H1 (cell line): ENCODE results near the gene FBXL17. TPM values are rescaled to one million over a fixed set of nuclear protein-coding genes. Genes with fewer than 3 reads are reported as not detected.

Source experiments
- CTCF ChIA-PET: fragments of 300-600 bp; sonication (Branson Sonifier 250); formaldehyde crosslinking; loops from one replicate; lab custom pipeline; 2021; ENCODE audit not compliant: partially characterized antibody; lab: Charles Lee
- POLR2A ChIA-PET: fragments of 300-600 bp; sonication (Branson Sonifier 250); formaldehyde crosslinking; loops from one replicate; lab custom pipeline; 2021; ENCODE audit warnings: inconsistent platforms; ENCODE audit not compliant: partially characterized antibody; lab: Charles Lee
- DNase-seq, 2 experiments: peaks; one replicate each; pipeline versions ENCODE4 v3.0.0 to v3.0.0-alpha.2; 2010 to 2022; ENCODE audit warnings: low spot score in 2 of 2, low read depth in 1 of 2, mixed read lengths in 1 of 2
- FAIRE-seq: peaks from 2 replicates; lab custom pipeline; 2011; peaks lifted over from hg19 to GRCh38; lab: Jason Lieb, UNC
- H2AFZ ChIP-seq: 2 replicates; pipeline ENCODE4 v1.8.1; 2012; ENCODE audit warnings: low read length, inconsistent platforms
- H2AK5ac ChIP-seq: 2 replicates; pipeline ENCODE4 v1.6.1; 2013; ENCODE audit warnings: low read depth, low read length
- H2BK120ac ChIP-seq: replicated peaks from 2 replicates; pipeline ENCODE3; 2013; ENCODE audit warnings: low read depth, low read length, inconsistent platforms
- H2BK12ac ChIP-seq: 2 replicates; pipeline ENCODE4 v1.6.1; 2013; ENCODE audit warnings: low read depth, low read length
- H2BK15ac ChIP-seq: 2 replicates; pipeline ENCODE4 v1.6.1; 2013; ENCODE audit warnings: low read length
- H2BK20ac ChIP-seq: 2 replicates; pipeline ENCODE4 v1.6.1; 2013; ENCODE audit warnings: low read length
- H2BK5ac ChIP-seq: 2 replicates; pipeline ENCODE4 v1.6.1; 2013; ENCODE audit warnings: low read depth, low read length
- H3K14ac ChIP-seq: 2 replicates; pipeline ENCODE4 v1.6.1; 2013; ENCODE audit warnings: inconsistent platforms; ENCODE audit not compliant: insufficient read length
- H3K18ac ChIP-seq: 2 replicates; pipeline ENCODE4 v1.6.1; 2013; ENCODE audit warnings: low read length; ENCODE audit errors: extremely low read depth
- H3K23ac ChIP-seq: 2 replicates; pipeline ENCODE4 v1.6.1; 2013; ENCODE audit warnings: inconsistent platforms; ENCODE audit not compliant: insufficient read length
- H3K23me2 ChIP-seq: 2 replicates; pipeline ENCODE4 v1.6.1; 2013; ENCODE audit warnings: low read depth, low read length
- H3K27ac ChIP-seq: 2 replicates; pipeline ENCODE4 v1.6.1; 2011; ENCODE audit warnings: low read depth, low read length, inconsistent platforms
- H3K27me3 ChIP-seq, 4 experiments: replicated peaks in 1 of 4; 1 replicate in 1 of 4; 2 replicates in 3 of 4; pipeline versions ENCODE4 v1.6.1 to v1.8.1; 2011 to 2013; ENCODE audit warnings: low read length in 3 of 4, mild to moderate bottlenecking in 3 of 4, inconsistent platforms in 2 of 4, mixed read lengths in 2 of 4, moderate library complexity in 1 of 4; ENCODE audit not compliant: control insufficient read depth in 3 of 4, insufficient read depth in 3 of 4; ENCODE audit errors: extremely low read depth in 1 of 4
- H3K36me3 ChIP-seq, 4 experiments: 2 replicates each; pipeline versions ENCODE4 v1.6.1 to v1.8.1; 2011 to 2013; ENCODE audit warnings: mild to moderate bottlenecking in 4 of 4, low read length in 3 of 4, moderate library complexity in 2 of 4, control low read depth in 1 of 4, inconsistent platforms in 1 of 4; ENCODE audit not compliant: insufficient read depth in 4 of 4, control insufficient read depth in 2 of 4
- H3K4ac ChIP-seq: replicated peaks from 2 replicates; pipeline ENCODE3; 2013; ENCODE audit warnings: low read length, low read depth, mixed read lengths, inconsistent platforms; ENCODE audit not compliant: insufficient read length
- H3K4me1 ChIP-seq, 4 experiments: replicated peaks in 1 of 4; 1 replicate in 1 of 4; 2 replicates in 3 of 4; pipeline versions ENCODE4 v1.6.1 to v1.8.1; 2011 to 2013; ENCODE audit warnings: low read length in 3 of 4, inconsistent platforms in 2 of 4, mixed read lengths in 1 of 4; ENCODE audit not compliant: insufficient read depth in 4 of 4, control insufficient read depth in 3 of 4
- H3K4me2 ChIP-seq, 2 experiments: 2 replicates each; pipeline versions ENCODE4 v1.6.1 to v1.8.1; 2011 to 2013; ENCODE audit warnings: low read depth in 2 of 2, low read length in 2 of 2, control low read depth in 1 of 2, inconsistent platforms in 1 of 2, mild to moderate bottlenecking in 1 of 2; ENCODE audit not compliant: insufficient read depth in 1 of 2
- H3K4me3 ChIP-seq, 4 experiments: fragments of 200-600, 300-600 bp in 1 of 4; sonication (generic), shearing (Covaris generic), sonication (Bioruptor Twin) in 1 of 4; 2 replicates each; pipeline versions ENCODE4 v1.5.1 to v1.8.1; 2011 to 2016; ENCODE audit warnings: low read length in 4 of 4, low read depth in 3 of 4, control low read depth in 2 of 4, inconsistent platforms in 2 of 4, mild to moderate bottlenecking in 2 of 4, mixed read lengths in 1 of 4, moderate library complexity in 1 of 4; ENCODE audit not compliant: insufficient read depth in 2 of 4; ENCODE audit errors: extremely low read depth in 1 of 4
- H3K56ac ChIP-seq: replicated peaks from 2 replicates; pipeline ENCODE3; 2013; ENCODE audit warnings: low read depth, mild to moderate bottlenecking, mixed read lengths, low read length, inconsistent platforms; ENCODE audit not compliant: insufficient read length
- H3K79me1 ChIP-seq: 2 replicates; pipeline ENCODE4 v1.6.1; 2013; ENCODE audit warnings: low read depth, low read length, control low read depth
- H3K79me2 ChIP-seq, 2 experiments: 2 replicates each; pipeline versions ENCODE4 v1.6.1 to v1.8.1; 2012 to 2013; ENCODE audit warnings: low read length in 2 of 2, mild to moderate bottlenecking in 2 of 2, inconsistent platforms in 1 of 2; ENCODE audit not compliant: insufficient read depth in 2 of 2, control insufficient read depth in 1 of 2
- H3K9ac ChIP-seq, 4 experiments: replicated peaks in 1 of 4; 1 replicate in 1 of 4; 2 replicates in 3 of 4; pipeline versions ENCODE4 v1.6.1 to v1.8.1; 2011 to 2013; ENCODE audit warnings: low read depth in 3 of 4, low read length in 3 of 4, control low read depth in 2 of 4, mild to moderate bottlenecking in 2 of 4, moderate library complexity in 2 of 4, inconsistent platforms in 1 of 4; ENCODE audit errors: extremely low read depth in 1 of 4
- H3K9me3 ChIP-seq, 2 experiments: 2 replicates each; pipeline versions ENCODE4 v1.6.1 to v1.8.1; 2012 to 2013; ENCODE audit warnings: mild to moderate bottlenecking in 2 of 2, moderate library complexity in 2 of 2, control low read depth in 1 of 2, inconsistent platforms in 1 of 2, low read depth in 1 of 2, low read length in 1 of 2, mixed read lengths in 1 of 2; ENCODE audit not compliant: insufficient read depth in 2 of 2
- H4K20me1 ChIP-seq, 2 experiments: replicated peaks in 1 of 2; 2 replicates each; pipeline versions ENCODE3 to v1.8.1; 2011 to 2013; ENCODE audit warnings: inconsistent platforms in 2 of 2, low read length in 2 of 2, mild to moderate bottlenecking in 1 of 2; ENCODE audit not compliant: insufficient read depth in 2 of 2, control insufficient read depth in 1 of 2
- H4K5ac ChIP-seq: 2 replicates; pipeline ENCODE4 v1.6.1; 2013; ENCODE audit warnings: low read length, low read depth, mixed read lengths, inconsistent platforms; ENCODE audit not compliant: insufficient read length
- H4K8ac ChIP-seq: 2 replicates; pipeline ENCODE4 v1.8.0; 2013; ENCODE audit warnings: mild to moderate bottlenecking, moderate library complexity, low read length, inconsistent platforms; ENCODE audit not compliant: insufficient read depth; ENCODE audit errors: extremely low read depth
- H4K91ac ChIP-seq: replicated peaks from 2 replicates; pipeline ENCODE3; 2013; ENCODE audit warnings: low read length, mixed read lengths, inconsistent platforms; ENCODE audit not compliant: insufficient read length
- BCL11A ChIP-seq, 2 experiments: IDR thresholded peaks; one replicate each; pipeline ENCODE4 v1.6.1; 2011; ENCODE audit warnings: low read depth in 2 of 2, low read length in 2 of 2, mild to moderate bottlenecking in 2 of 2
- BRCA1 ChIP-seq: IDR thresholded peaks from 2 replicates; pipeline ENCODE4 v1.6.1; 2012; ENCODE audit warnings: low read depth, low read length, improper control_type of control experiment
- CHD2 ChIP-seq: IDR thresholded peaks from 2 replicates; pipeline ENCODE4 v1.6.1; 2012; ENCODE audit warnings: low read length, improper control_type of control experiment
- EGR1 ChIP-seq: IDR thresholded peaks from 2 replicates; pipeline ENCODE4 v1.6.1; 2011; ENCODE audit warnings: low read depth, low read length, borderline replicate concordance
- POU5F1 ChIP-seq: IDR thresholded peaks from 2 replicates; pipeline ENCODE4 v1.6.1; 2011; ENCODE audit warnings: low read depth, mild to moderate bottlenecking, low read length, moderate library complexity
- RFX5 ChIP-seq: IDR thresholded peaks from 2 replicates; pipeline ENCODE4 v1.6.1; 2011; ENCODE audit warnings: low read depth, low read length, improper control_type of control experiment, borderline replicate concordance
- SIN3A ChIP-seq, 2 experiments: IDR thresholded peaks in 1 of 2; conservative IDR thresholded peaks in 1 of 2; 2 replicates each; pipeline ENCODE4 v1.6.1; 2011 to 2012; ENCODE audit warnings: low read length in 2 of 2, improper control_type of control experiment in 1 of 2, low read depth in 1 of 2, mild to moderate bottlenecking in 1 of 2
- SIRT6 ChIP-seq: IDR thresholded peaks from one replicate; pipeline ENCODE4 v1.7.1; 2012; ENCODE audit warnings: low read length, inconsistent platforms
- WGBS, 2 experiments: shearing (Covaris generic) in 1 of 2; methylation state at CpG; one replicate each; pipeline versions ENCODE4 v1.1.6 to v1.1.7; 2013 to 2015; ENCODE audit warnings: low lambda C conversion rate in 2 of 2, mixed read lengths in 2 of 2, inconsistent platforms in 1 of 2, low coverage in 1 of 2, missing lambda C conversion rate in 1 of 2; ENCODE audit not compliant: insufficient replicate concordance in 2 of 2, insufficient coverage in 1 of 2, insufficient read length in 1 of 2; ENCODE audit errors: extremely low coverage in 1 of 2, missing lambda C conversion rate in 1 of 2; 5-methylcytosine and 5-hydroxymethylcytosine counted together
- polyA plus RNA-seq, 7 experiments: library from polyadenylated mRNA; depleted of rRNA in 3 of 7; stranded (reverse) in 5 of 7; unstranded in 2 of 7; fragments of >200 nt in 5 of 7; fragments of 200-250 nt in 2 of 7; gene quantifications; 1 replicate in 5 of 7; 2 replicates in 1 of 7; 4 replicates in 1 of 7; pipeline versions ENCODE4 v1.2.1 to v1.2.3, GENCODE V29; 2011 to 2013; ENCODE audit warnings: missing spikeins in 2 of 7, mixed read lengths in 2 of 7
- total RNA-seq: library from RNA; stranded (reverse); fragmentation: NEBNext Ultra II Directional; extraction: Animal tissue kit (Norgen Biotek cat#: 25700); gene quantifications from 2 replicates; pipeline ENCODE4 v1.2.1, GENCODE V29; 2021
- TF ChIP-seq, protein P1 (sequence below), 3 experiments: IDR thresholded peaks; 1 replicate in 2 of 3; 2 replicates in 1 of 3; pipeline versions ENCODE4 v1.5.1 to v1.6.1; 2011; ENCODE audit warnings: low read length in 3 of 3, mild to moderate bottlenecking in 3 of 3, inconsistent platforms in 2 of 3, low read depth in 1 of 3, moderate library complexity in 1 of 3; ENCODE audit not compliant: insufficient read depth in 1 of 3; ENCODE audit errors: control extremely low read depth in 1 of 3
- TF ChIP-seq, protein P2 (sequence below): IDR thresholded peaks from 2 replicates; pipeline ENCODE4 v1.6.1; 2011; ENCODE audit warnings: low read depth, mild to moderate bottlenecking, low read length; ENCODE audit not compliant: insufficient read depth

The FBXL17 gene
- total and polyA plus RNA-seq, 2 of the 8 experiments (the other 6 are each of a cell fraction or from before 2014, with no cell fraction given): 0.35 to 4.3 TPM

DNA sequence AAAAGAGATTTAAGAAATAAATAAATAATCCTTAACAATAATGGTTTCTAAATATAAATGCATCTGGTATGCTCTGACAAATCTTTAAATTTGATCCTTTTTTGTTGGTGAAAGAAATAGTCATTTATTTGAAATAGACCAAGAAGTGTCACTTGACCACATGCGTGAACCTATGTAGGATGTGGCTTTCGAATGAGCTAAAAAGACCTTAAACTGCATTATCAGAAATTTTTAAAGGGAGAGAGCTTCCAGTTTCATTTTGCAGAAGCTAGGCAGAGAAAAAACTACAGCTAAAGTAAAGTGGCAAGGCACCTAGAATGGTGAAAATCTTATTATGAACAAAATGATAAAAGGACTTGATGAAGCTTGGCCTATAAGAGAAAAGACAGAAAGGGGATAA is 402.0 kb downstream of the FBXL17 start:
- Histone ChIP-seq H3K18ac (no peak overlapping the region), H3K36me3 (no peaks in the 10 kb centered on the region), H2BK5ac (no peak overlapping the region), H4K8ac (no peak overlapping the region), H3K4me1 (peaks cover 0 to 12% (median 3%) of the 10 kb centered on the region in 4 experiments; a peak in 2 of 7 replicates), H4K5ac (no peak overlapping the region), H3K9ac (no peak overlapping the region), H3K27ac (no peak overlapping the region), H3K4me2 (no peak overlapping the region), H3K23ac (no peak overlapping the region), H2BK20ac (no peak overlapping the region), H3K56ac (no peak overlapping the region), H4K20me1 (no peaks in the 10 kb centered on the region), H3K79me2 (no peaks in the 10 kb centered on the region), H2AK5ac (no peak overlapping the region), H2BK12ac (no peak overlapping the region), H3K9me3 (no peaks in the 10 kb centered on the region), H3K4me3 (no peak overlapping the region), H3K14ac (no peak overlapping the region), H3K27me3 (no peaks in the 10 kb centered on the region), H2BK15ac (no peak overlapping the region), H4K91ac (no peak overlapping the region), H2AFZ (no peak overlapping the region), H3K4ac (no peak overlapping the region), H2BK120ac (no peak overlapping the region), H3K23me2 (no peaks in the 10 kb centered on the region; the same call in 1 of the 2 replicates), H3K79me1 (no peaks in the 10 kb centered on the region)
- FAIRE-seq (no peak), DNase-seq (no peak)
- 95% methylated on average over 2 of the region's 2 CpGs; no CpG with 5 or more reads in 1 of the 2 experiments for WGBS, 2 experiments
- ChIA-PET CTCF (no interaction called here), POLR2A (interaction anchor here (1.2 kb wide), 1 partner anchor 11 kb away, joined by 3 read pairs; no protein-coding TSS in a partner anchor)
- no peak for TF ChIP-seq BRCA1
- TF ChIP-seq RFX5: no peak
- TF ChIP-seq CHD2: no peak
- TF ChIP-seq, protein P1, sequence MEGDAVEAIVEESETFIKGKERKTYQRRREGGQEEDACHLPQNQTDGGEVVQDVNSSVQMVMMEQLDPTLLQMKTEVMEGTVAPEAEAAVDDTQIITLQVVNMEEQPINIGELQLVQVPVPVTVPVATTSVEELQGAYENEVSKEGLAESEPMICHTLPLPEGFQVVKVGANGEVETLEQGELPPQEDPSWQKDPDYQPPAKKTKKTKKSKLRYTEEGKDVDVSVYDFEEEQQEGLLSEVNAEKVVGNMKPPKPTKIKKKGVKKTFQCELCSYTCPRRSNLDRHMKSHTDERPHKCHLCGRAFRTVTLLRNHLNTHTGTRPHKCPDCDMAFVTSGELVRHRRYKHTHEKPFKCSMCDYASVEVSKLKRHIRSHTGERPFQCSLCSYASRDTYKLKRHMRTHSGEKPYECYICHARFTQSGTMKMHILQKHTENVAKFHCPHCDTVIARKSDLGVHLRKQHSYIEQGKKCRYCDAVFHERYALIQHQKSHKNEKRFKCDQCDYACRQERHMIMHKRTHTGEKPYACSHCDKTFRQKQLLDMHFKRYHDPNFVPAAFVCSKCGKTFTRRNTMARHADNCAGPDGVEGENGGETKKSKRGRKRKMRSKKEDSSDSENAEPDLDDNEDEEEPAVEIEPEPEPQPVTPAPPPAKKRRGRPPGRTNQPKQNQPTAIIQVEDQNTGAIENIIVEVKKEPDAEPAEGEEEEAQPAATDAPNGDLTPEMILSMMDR (IDR thresholded peaks at IDR 0.05; ENCODE audit: control extremely low read depth in 1 of 3, insufficient read depth in 1 of 3, low read depth in 1 of 3, low read length in 3 of 3): no peak
- no peak for TF ChIP-seq POU5F1
- no peak for TF ChIP-seq BCL11A (IDR thresholded peaks at IDR 0.05; ENCODE audit: low read depth in 2 of 2, low read length in 2 of 2)
- TF ChIP-seq SIN3A (conservative IDR thresholded peaks at IDR 0.05 in 1 of 2, IDR thresholded peaks at IDR 0.05 in 1 of 2; ENCODE audit: low read depth in 1 of 2, low read length in 2 of 2): no peak
- TF ChIP-seq, protein P2, sequence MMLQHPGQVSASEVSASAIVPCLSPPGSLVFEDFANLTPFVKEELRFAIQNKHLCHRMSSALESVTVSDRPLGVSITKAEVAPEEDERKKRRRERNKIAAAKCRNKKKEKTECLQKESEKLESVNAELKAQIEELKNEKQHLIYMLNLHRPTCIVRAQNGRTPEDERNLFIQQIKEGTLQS: no peak
- no peak for TF ChIP-seq EGR1
- TF ChIP-seq SIRT6: no peak
